H9 (cell line): ENCODE results near the gene DCP1A. TPM values are rescaled to one million over a fixed set of nuclear protein-coding genes. Genes with fewer than 3 reads are reported as not detected.
A peak's percentile ranks its signal among the peaks of the same experiment; 100 is the strongest.

Experiments used
- DNase-seq: peaks from one replicate; pipeline ENCODE4 v3.0.0-alpha.2; 2017
- H2AFZ ChIP-seq: one replicate; pipeline ENCODE4 v1.6.1; 2013; ENCODE audit warnings: mild to moderate bottlenecking, low read length, control low read depth, moderate library complexity
- H2AK5ac ChIP-seq: 2 replicates; pipeline ENCODE4 v1.6.1; 2013; ENCODE audit warnings: low read length, control low read depth, mixed read lengths; ENCODE audit not compliant: insufficient read length
- H2BK120ac ChIP-seq: one replicate; pipeline ENCODE4 v1.6.1; 2013; ENCODE audit warnings: low read depth, mild to moderate bottlenecking, low read length, control low read depth, inconsistent platforms; ENCODE audit not compliant: poor library complexity, severe bottlenecking
- H2BK12ac ChIP-seq: 2 replicates; pipeline ENCODE4 v1.6.1; 2013; ENCODE audit warnings: low read length, control low read depth, mixed read lengths, low read depth; ENCODE audit not compliant: insufficient read length
- H2BK15ac ChIP-seq: 2 replicates; pipeline ENCODE4 v1.6.1; 2013; ENCODE audit warnings: low read depth, low read length, control low read depth
- H2BK20ac ChIP-seq: one replicate; pipeline ENCODE4 v1.6.1; 2013; ENCODE audit warnings: low read depth, mild to moderate bottlenecking, low read length, control low read depth, inconsistent platforms; ENCODE audit not compliant: poor library complexity, severe bottlenecking
- H2BK5ac ChIP-seq: 2 replicates; pipeline ENCODE4 v1.6.1; 2013; ENCODE audit warnings: low read length, control low read depth, mixed read lengths; ENCODE audit not compliant: insufficient read length
- H3K14ac ChIP-seq: 2 replicates; pipeline ENCODE4 v1.6.1; 2013; ENCODE audit warnings: low read length, control low read depth; ENCODE audit not compliant: insufficient read depth
- H3K18ac ChIP-seq: 2 replicates; pipeline ENCODE4 v1.6.1; 2013; ENCODE audit warnings: low read depth, mild to moderate bottlenecking, mixed read lengths, low read length, control low read depth; ENCODE audit not compliant: insufficient read length
- H3K23ac ChIP-seq: 2 replicates; pipeline ENCODE4 v1.6.1; 2013; ENCODE audit warnings: low read length, control low read depth, mixed read lengths, low read depth; ENCODE audit not compliant: insufficient read length
- H3K23me2 ChIP-seq: 2 replicates; pipeline ENCODE4 v1.6.1; 2013; ENCODE audit warnings: low read depth, mild to moderate bottlenecking, mixed read lengths, low read length, control low read depth; ENCODE audit not compliant: insufficient read length, poor library complexity, severe bottlenecking
- H3K27ac ChIP-seq: 2 replicates; pipeline ENCODE4 v1.5.1; 2013; ENCODE audit warnings: low read length, control low read depth, mixed read lengths, low read depth; ENCODE audit not compliant: insufficient read length
- H3K27me3 ChIP-seq: 2 replicates; pipeline ENCODE4 v1.6.1; 2013; ENCODE audit warnings: low read length, control low read depth, inconsistent platforms; ENCODE audit not compliant: insufficient read depth
- H3K4ac ChIP-seq: 2 replicates; pipeline ENCODE4 v1.6.1; 2013; ENCODE audit warnings: low read depth, mild to moderate bottlenecking, control low read depth, inconsistent platforms, low read length, moderate library complexity
- H3K4me1 ChIP-seq: 2 replicates; pipeline ENCODE4 v1.6.1; 2013; ENCODE audit warnings: low read length, control low read depth, inconsistent platforms; ENCODE audit not compliant: insufficient read depth
- H3K4me2 ChIP-seq: 2 replicates; pipeline ENCODE4 v1.6.1; 2013; ENCODE audit warnings: low read length, control low read depth, mixed read lengths; ENCODE audit not compliant: insufficient read length, insufficient read depth
- H3K56ac ChIP-seq: 2 replicates; pipeline ENCODE4 v1.6.1; 2013; ENCODE audit warnings: low read depth, mild to moderate bottlenecking, mixed read lengths, low read length, control low read depth; ENCODE audit not compliant: insufficient read length
- H3K79me1 ChIP-seq: 2 replicates; pipeline ENCODE4 v1.6.1; 2013; ENCODE audit warnings: low read depth, mild to moderate bottlenecking, moderate library complexity, low read length, control low read depth, inconsistent platforms; ENCODE audit not compliant: insufficient read depth, poor library complexity, severe bottlenecking
- H3K79me2 ChIP-seq: 2 replicates; pipeline ENCODE4 v1.6.1; 2013; ENCODE audit warnings: low read length, control low read depth, inconsistent platforms; ENCODE audit not compliant: insufficient read depth
- H3K9ac ChIP-seq: 2 replicates; pipeline ENCODE4 v1.6.1; 2013; ENCODE audit warnings: low read length, control low read depth, mixed read lengths; ENCODE audit not compliant: insufficient read length; ENCODE audit errors: extremely low read depth
- H3K9me3 ChIP-seq: one replicate; pipeline ENCODE4 v1.6.1; 2013; ENCODE audit warnings: low read depth, low read length, inconsistent platforms; ENCODE audit not compliant: control insufficient read depth
- H3T11ph ChIP-seq: one replicate; pipeline ENCODE4 v1.6.1; 2013; ENCODE audit warnings: mild to moderate bottlenecking, low read length, control low read depth, inconsistent platforms
- H4K20me1 ChIP-seq: one replicate; pipeline ENCODE4 v1.6.1; 2013; ENCODE audit not compliant: control insufficient read depth, insufficient read length, insufficient read depth
- H4K5ac ChIP-seq: 2 replicates; pipeline ENCODE4 v1.6.1; 2013; ENCODE audit warnings: low read depth, mild to moderate bottlenecking, mixed read lengths, low read length, control low read depth; ENCODE audit not compliant: insufficient read length
- H4K8ac ChIP-seq: replicated peaks from 2 replicates; pipeline ENCODE4 v1.6.1; 2013; ENCODE audit warnings: low read length, control low read depth, mixed read lengths, low read depth; ENCODE audit not compliant: insufficient read length
- H4K91ac ChIP-seq: 2 replicates; pipeline ENCODE4 v1.6.1; 2013; ENCODE audit warnings: low read depth, mild to moderate bottlenecking, moderate library complexity, mixed read lengths, low read length, control low read depth; ENCODE audit not compliant: insufficient read length
- H3K27ac Mint-ChIP-seq, 3 experiments: 2 replicates in 2 of 3; 3 replicates in 1 of 3; pipeline ENCODE4 v1.8.0; 2020 to 2021; ENCODE audit warnings: mixed read lengths in 3 of 3, mild to moderate bottlenecking in 1 of 3, moderate library complexity in 1 of 3
- H3K27me3 Mint-ChIP-seq: 2 replicates; pipeline ENCODE4 v1.8.0; 2021; ENCODE audit warnings: low read depth, mild to moderate bottlenecking, moderate library complexity, mixed read lengths
- H3K36me3 Mint-ChIP-seq, 3 experiments: 2 replicates in 2 of 3; 3 replicates in 1 of 3; pipeline ENCODE4 v1.8.0; 2020 to 2021; ENCODE audit warnings: low read depth in 3 of 3, mixed read lengths in 3 of 3; ENCODE audit not compliant: insufficient read depth in 1 of 3
- H3K4me1 Mint-ChIP-seq, 2 experiments: 2 replicates each; pipeline ENCODE4 v1.8.0; 2020; ENCODE audit warnings: mixed read lengths in 2 of 2
- H3K4me3 Mint-ChIP-seq, 2 experiments: 2 replicates in 1 of 2; 3 replicates in 1 of 2; pipeline ENCODE4 v1.8.0; 2020 to 2021; ENCODE audit warnings: mild to moderate bottlenecking in 2 of 2, mixed read lengths in 2 of 2, moderate library complexity in 1 of 2
- H3K9me3 Mint-ChIP-seq, 2 experiments: 2 replicates in 1 of 2; 3 replicates in 1 of 2; pipeline ENCODE4 v1.8.0; 2020; ENCODE audit warnings: mild to moderate bottlenecking in 2 of 2, mixed read lengths in 2 of 2, moderate library complexity in 1 of 2
- CTCF ChIP-seq: fragments of 200-600 bp; sonication (generic); conservative IDR thresholded peaks from 3 replicates; pipeline ENCODE4 v1.8.0; 2021; ENCODE audit warnings: antibody characterized with exemption, mild to moderate bottlenecking
- WGBS: extraction: QIAGEN DNeasy Blood & Tissue Kit; methylation state at CpG from one replicate; pipeline ENCODE4 v1.1.7; 2013; ENCODE audit warnings: missing lambda C conversion rate, low lambda C conversion rate, mixed read lengths; ENCODE audit not compliant: insufficient read length; ENCODE audit errors: extremely low coverage; 5-methylcytosine and 5-hydroxymethylcytosine counted together
- total RNA-seq: library from RNA; stranded (reverse); gene quantifications from 2 replicates; pipeline ENCODE4 v1.2.1, GENCODE V29; 2021

The DCP1A gene
- total RNA-seq, 1 experiment from 2014 or later: 17.8 TPM

DNA sequence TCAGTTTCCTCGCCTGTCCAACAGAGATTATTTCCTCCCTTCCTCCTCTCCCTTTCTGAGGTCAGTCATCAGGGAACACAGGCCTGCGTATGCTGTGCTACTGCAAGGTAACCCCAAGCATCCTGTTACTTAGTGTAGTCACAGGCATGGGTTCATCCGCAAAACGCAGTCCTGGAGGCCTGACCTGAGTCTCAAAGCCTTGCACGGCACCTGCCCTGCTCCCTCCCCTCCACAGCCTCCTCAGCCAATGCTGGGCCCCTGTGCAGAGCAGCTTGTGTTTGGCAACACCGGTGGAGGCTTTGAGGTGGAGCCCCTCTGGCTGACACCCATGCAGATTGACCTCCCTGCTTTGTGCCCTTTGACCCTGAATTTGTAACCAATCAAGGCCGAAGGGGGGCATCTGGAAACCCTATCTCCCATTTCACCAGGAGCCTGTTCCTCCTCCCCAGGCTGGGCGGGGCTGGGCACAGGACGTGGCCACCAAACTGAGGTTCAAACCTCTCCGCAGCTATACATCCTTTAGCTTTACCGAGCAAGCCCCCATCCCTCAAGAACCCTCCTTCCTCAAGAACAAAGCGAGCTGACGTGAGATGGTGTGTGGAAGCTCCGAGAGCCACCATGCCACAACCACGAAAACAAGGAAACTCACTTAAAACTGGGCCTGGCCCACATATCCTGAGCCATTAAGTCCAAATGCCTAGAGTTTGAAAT is 113.1 kb downstream of the DCP1A start:
- H2BK5ac ChIP-seq: no peak overlapping the region
- Mint-ChIP-seq H3K27ac (peak overlapping the region in 2 of 3 experiments; percentile 33 to 44; a peak in 1 of 7 replicates), H3K36me3 (peaks cover 69 to 93% (median 86%) of the 10 kb centered on the region in 3 experiments), H3K9me3 (no peaks in the 10 kb centered on the region), H3K4me3 (no peak overlapping the region; a peak in 1 of 5 replicates), H3K4me1 (peaks cover 4 to 9% of the 10 kb centered on the region in 2 experiments; a peak in 3 of 4 replicates), H3K27me3 (no peaks in the 10 kb centered on the region)
- H2BK12ac ChIP-seq: no peak overlapping the region
- H3K23me2 ChIP-seq: no peaks in the 10 kb centered on the region
- no peak overlapping the region for H3K27ac ChIP-seq
- WGBS: no CpG with 5 or more reads among the region's 15 CpGs
- no peak overlapping the region for H4K91ac ChIP-seq
- no peak overlapping the region for H4K5ac ChIP-seq
- H2BK15ac ChIP-seq: no peak overlapping the region
- no peak overlapping the region for H3K23ac ChIP-seq
- H3K14ac ChIP-seq: no peak overlapping the region
- no peak overlapping the region for H2AK5ac ChIP-seq
- TF ChIP-seq CTCF: no peak
- H3K56ac ChIP-seq: no peak overlapping the region
- H3K4me2 ChIP-seq: no peak overlapping the region
- H3K18ac ChIP-seq: no peak overlapping the region
- H3K4ac ChIP-seq: no peak overlapping the region
- no peak overlapping the region for H2AFZ ChIP-seq
- H2BK120ac ChIP-seq: no peak overlapping the region
- H3K4me1 ChIP-seq: no peaks in the 10 kb centered on the region
- H3T11ph ChIP-seq: no peak overlapping the region
- H3K9me3 ChIP-seq: no peaks in the 10 kb centered on the region
- H3K79me1 ChIP-seq: no peaks in the 10 kb centered on the region
- no peaks in the 10 kb centered on the region for H3K79me2 ChIP-seq
- peaks cover 2% of the 10 kb centered on the region for H4K20me1 ChIP-seq
- H4K8ac ChIP-seq: no peak overlapping the region
- H3K9ac ChIP-seq: no peak overlapping the region
- no peak overlapping the region for H2BK20ac ChIP-seq
- H3K27me3 ChIP-seq: no peaks in the 10 kb centered on the region
- no peak for DNase-seq

Other genes starting within 250 kb of the DCP1A start
- 24.1 and 26.2 TPM in 2 replicates for gene RFT1, start 217.1 kb downstream of the DCP1A start, total RNA-seq
- gene PRKCD, start 186.3 kb downstream of the DCP1A start, total RNA-seq: 23.7 and 24.9 TPM in 2 replicates
- 650 and 676 TPM in 2 replicates for gene TKT, start 91.5 kb downstream of the DCP1A start, total RNA-seq
- gene CACNA1D, start 147.1 kb upstream of the DCP1A start, total RNA-seq: 1.9 and 3.5 TPM in 2 replicates